HG03520 (cell line): ENCODE results near the gene NNT.
"Not testable (repeated sequence)": the region's sequence is repeated elsewhere in the genome, so short reads cannot be mapped to it uniquely, and the experiment has no call there.

ENCODE experiments used
- ATAC-seq: cut with Tn5 transposase; IDR thresholded peaks from one replicate; pipeline ENCODE4 v1.9.1; 2021; ENCODE audit warnings: mild to moderate bottlenecking, moderate library complexity; ENCODE audit not compliant: unreplicated experiment

NNT gene

DNA sequence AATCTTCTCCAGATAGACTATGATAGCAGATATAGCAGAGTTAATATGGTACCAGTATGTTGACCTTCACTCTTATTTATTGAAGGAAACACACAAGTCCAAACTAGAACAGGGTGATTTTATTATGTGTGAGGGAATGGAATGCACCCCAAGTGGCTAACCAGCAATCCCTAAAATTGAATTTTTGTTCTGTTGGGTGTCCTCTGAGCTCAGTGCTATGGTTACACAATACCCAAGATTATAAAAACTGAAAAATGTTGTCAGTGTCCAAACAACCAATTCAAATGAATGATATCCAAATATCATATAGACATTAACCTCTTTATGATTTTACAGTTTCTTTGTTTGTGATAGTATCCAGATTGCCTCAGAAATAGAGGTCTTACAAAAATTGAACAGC, 60.9 kb downstream of the NNT start:
- ATAC-seq, result no peak

DNA sequence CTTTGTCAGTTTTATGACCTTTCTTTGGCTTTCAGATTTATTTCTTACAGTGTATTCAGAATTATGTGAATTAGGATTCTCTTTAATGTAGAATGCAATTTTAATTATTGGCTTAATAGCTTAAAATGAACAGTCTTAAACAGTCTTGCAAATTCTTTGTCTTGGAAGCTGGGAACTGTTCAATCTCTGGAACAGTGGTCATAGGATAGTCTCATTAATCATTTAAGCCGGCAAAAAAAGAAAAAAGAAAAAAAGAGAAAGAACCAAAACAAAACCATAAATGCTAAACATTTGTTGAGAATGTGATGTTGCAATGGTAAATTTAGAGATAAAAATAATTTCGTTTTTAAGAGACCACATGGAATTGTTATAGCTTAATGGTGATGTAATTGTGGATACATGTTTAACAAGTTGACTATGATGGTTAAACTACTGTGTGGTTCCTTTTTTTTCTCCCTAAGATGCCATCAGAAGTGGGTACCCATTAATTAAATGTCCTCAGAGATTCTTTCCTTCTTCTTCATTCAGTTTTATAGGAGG, 61.6 kb downstream of the NNT start:
- ATAC-seq, result no peak

- ATAC-seq, result not testable (repeated sequence)
These were observed 62.8 kb downstream of the NNT start for GRCh38 chr5:43665749-43666148.

GRCh38 chr5:43666728-43667127, 63.7 kb downstream of the NNT start:
- not testable (repeated sequence) for ATAC-seq

DNA sequence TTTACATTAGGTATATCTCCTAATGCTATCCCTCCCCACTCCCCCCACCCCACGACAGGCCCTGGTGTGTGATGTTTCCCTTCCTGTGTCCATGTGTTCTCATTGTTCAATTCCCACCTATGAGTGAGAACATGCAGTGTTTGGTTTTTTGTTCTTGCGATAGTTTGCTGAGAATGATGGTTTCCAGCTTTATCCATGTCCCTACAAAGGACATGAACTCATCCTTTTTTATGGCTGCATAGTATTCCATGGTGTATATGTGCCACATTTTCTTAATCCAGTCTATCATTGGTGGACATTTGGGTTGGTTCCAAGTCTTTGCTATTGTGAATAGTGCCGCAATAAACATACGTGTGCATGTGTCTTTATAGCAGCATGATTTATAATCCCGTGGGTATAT, 64.4 kb downstream of the NNT start:
- not testable (repeated sequence) for ATAC-seq

DNA sequence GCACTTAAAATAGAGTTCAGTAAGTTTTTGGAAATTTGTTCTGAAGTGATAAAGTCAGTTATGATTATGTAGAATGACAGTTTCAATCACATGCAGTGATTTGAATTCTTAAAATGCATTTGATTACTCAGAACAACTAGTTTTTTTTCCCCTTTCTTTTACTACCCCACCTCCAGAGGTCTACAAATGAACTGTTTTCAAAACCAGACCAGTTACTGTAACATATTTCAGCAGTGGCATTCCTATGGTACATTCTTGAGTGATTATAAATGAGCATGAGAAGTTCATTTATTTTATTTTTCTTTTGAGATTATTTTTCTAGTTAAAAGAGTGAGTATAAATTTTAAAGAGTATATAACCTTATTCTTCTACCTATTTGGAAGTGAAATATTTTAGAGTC, 71.6 kb downstream of the NNT start:
- ATAC-seq, result no peak

DNA sequence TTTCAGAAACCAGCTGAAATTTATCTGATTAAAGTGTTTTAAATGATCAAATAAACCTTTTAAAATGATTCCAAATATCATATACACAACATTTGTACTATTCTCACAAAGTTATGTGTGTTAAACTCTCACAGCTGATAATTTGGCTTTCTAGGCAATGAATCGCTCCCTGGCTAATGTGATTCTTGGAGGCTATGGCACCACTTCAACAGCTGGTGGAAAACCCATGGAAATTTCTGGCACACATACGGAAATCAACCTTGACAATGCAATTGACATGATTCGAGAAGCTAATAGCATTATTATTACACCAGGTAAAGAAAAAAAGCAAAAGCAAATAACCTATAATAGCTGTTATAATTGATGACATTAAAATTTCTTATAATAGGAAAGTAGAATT, 72.4 kb downstream of the NNT start:
- no peak for ATAC-seq

GRCh38 chr5:43676083-43676840, 73.3 kb downstream of the NNT start:
- ATAC-seq, result no peak

GRCh38 chr5:43677253-43677652, 74.3 kb downstream of the NNT start:
- no peak for ATAC-seq

- ATAC-seq, result no peak
These were observed 76.2 kb downstream of the NNT start for GRCh38 chr5:43679214-43679613.

- no peak for ATAC-seq
These were observed 77.3 kb downstream of the NNT start for GRCh38 chr5:43680286-43680685.

- no peak for ATAC-seq
These were observed 81.0 kb downstream of the NNT start for GRCh38 chr5:43683884-43684471.

DNA sequence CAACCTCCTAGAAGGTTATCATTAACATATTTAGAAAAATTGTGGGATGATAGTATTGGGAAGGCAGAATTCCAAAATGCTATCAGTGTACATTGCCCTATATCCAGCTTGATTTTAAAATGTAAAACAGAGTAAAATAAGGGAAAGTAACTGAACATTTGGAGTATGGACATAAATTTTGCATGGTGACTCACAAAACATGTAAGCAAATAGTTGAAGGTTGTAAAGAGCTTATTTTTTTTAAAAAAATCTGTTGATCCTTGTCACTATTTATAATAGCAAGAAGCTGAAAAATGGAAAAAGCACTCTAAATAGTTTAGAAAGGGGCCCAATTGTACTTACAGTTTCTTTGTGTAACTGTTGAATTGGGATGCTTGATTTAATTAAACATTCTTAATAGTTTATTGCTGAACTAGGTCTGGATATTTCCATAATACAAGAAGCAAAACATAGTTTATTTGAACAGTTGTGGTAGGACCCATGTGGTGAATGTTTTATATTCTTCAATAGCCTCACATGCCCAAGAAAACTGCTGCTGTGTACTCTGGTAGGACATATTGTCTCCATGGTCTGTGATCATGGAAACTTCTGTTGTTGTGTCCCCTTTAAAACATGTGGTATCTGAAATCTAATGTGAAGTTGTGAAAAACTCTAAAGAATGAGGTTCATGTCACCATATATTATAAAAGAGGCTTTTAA, 82.4 kb downstream of the NNT start:
- no peak for ATAC-seq

DNA sequence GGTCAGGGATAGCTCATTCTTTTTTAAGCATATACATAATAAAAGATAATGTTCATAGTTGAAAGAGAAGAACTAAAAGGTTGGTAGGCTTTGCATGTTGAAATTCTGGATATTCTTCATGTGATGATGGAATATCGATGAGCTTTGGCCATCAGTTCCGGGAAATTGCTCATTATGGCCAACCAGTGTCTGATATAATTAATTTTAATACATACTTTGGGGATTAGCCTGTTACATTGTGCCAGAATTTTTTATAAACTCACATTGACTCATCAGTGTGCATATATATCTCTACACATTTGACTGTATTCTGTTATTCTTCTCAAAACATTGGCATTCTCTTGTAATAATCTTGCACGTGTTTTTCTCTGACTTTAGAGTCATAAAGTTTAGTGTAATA, 84.3 kb downstream of the NNT start:
- no peak for ATAC-seq

DNA sequence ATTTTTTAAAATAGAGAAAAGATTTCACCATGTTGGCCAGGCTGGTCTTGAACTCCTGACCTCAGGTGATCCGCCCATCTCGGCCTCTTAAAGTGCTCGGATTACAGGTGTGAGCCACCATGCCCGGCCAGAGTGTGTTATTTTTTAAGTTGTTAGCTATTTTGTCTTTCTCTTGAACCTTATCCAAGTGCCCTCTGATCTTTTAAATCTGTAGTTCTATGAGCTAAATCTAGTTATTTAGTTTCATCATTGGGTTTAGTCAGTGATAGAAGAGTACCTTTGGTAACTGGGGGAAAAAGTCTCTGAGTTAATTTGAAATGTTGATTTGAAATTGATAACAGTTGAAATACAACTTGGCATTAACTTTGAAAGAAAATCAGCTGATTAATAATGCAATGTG, 88.3 kb downstream of the NNT start:
- no peak for ATAC-seq

- no peak for ATAC-seq
These were observed 88.9 kb downstream of the NNT start for GRCh38 chr5:43691893-43692292.

DNA sequence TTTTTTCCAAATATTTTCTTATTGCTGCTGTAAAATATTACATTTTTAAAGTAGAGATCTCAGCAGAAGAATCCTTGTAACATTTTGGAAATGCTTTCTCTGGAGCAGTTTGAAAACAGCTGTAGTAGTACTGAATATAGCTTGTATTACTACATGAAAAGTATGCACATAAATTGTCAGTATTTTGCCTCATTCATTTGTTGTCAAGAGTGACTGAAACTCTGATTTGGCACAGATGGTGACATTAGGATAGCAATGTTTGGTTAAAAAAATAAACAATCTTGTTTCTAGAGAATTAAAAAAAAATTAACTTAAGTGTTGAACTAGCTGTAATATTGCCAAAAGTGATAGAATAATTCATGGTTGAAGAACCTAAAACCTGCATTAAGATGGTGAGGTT, 90.4 kb downstream of the NNT start:
- ATAC-seq, result no peak

- ATAC-seq, result no peak
These were observed 91.0 kb downstream of the NNT start for GRCh38 chr5:43694027-43694426.

- not testable (repeated sequence) for ATAC-seq
These were observed 93.5 kb downstream of the NNT start for GRCh38 chr5:43696444-43696843.

- ATAC-seq, result no peak
These were observed 96.9 kb downstream of the NNT start for GRCh38 chr5:43699910-43700309.

GRCh38 chr5:43700601-43701000, 97.6 kb downstream of the NNT start:
- no peak for ATAC-seq

- no peak for ATAC-seq
These were observed 98.2 kb downstream of the NNT start for GRCh38 chr5:43701227-43701626.
